ENCODE results near the gene PTPN22.
"Not testable (repeated sequence)": the region's sequence is repeated elsewhere in the genome, so short reads cannot be mapped to it uniquely, and the experiment has no call there.

The PTPN22 gene

DNA sequence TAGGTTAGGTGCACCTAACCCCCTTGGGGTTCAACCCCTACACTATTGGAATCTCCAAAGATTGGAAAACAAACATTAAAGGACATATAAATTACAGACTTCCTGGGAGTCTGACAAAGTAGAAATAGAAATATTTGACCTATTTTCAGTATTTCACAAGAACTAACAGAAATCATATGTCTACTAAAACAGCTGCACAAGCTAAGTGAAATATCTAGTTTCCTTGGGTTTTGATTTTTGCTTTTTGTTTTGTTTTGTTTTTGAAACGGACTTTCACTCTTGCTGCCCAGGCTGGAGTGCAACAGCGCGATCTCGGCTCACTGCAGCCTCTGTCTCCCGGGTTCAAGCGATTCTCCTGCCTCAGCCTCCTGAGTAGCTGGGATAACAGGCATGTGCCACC, 18.8 kb downstream of the PTPN22 start:
- not testable (repeated sequence) for DNase-seq (ENCODE audit: low read depth in 2 of 3, low spot score in 1 of 3)

DNA sequence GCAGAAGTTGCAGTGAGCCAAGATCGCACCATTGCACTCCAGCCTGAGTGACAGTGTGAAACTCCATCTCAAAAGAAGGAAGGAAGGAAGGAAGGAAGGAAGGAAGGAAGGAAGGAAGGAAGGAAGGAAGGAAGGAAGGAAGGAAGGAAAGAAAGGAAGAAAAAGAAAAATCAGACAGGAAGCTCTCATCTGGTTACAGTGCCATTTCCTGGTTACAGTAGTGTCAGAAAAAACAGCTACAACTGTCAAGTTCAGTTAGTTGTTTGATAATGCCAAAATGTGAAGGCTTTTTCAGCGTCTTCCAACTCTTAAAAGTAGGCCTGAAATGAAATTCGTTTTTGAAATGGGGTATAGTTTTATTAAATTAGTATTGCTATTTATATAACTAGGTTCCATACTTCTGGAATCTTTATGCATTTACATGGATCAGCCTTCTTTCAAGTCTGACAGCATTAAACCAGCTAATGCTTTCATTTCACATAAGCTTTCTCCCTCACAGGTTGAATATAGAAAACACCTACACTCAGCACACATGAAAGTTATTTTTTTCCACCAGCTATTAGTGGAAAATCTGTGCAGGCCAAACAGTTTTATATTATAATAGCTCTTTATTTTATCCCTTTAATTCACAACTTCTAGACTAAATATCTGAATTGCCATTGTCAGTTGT, 21.2 kb downstream of the PTPN22 start:
- DNase-seq (ENCODE audit: low read depth in 2 of 3, low spot score in 1 of 3) = no peak

DNA sequence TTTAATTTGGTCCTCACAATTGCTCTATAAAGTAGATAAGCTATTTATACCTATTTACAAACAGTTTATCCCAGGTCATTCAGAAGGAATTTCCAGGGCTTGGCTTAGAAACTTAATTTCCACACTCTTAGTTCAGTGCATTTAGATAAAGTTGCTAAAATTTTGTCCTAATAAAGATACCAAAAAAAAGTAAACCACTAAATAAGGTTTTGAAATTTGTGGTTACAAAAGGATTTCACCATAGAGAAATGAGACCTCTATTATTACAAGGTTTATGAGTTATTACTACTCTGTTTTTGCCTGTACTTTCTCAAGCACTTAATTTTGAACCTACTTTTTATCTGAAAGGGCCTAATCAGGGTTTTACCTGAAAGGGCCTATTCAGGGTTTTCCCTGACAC, 22.4 kb downstream of the PTPN22 start:
- DNase-seq (ENCODE audit: low read depth in 2 of 3, low spot score in 1 of 3) = no peak

DNA sequence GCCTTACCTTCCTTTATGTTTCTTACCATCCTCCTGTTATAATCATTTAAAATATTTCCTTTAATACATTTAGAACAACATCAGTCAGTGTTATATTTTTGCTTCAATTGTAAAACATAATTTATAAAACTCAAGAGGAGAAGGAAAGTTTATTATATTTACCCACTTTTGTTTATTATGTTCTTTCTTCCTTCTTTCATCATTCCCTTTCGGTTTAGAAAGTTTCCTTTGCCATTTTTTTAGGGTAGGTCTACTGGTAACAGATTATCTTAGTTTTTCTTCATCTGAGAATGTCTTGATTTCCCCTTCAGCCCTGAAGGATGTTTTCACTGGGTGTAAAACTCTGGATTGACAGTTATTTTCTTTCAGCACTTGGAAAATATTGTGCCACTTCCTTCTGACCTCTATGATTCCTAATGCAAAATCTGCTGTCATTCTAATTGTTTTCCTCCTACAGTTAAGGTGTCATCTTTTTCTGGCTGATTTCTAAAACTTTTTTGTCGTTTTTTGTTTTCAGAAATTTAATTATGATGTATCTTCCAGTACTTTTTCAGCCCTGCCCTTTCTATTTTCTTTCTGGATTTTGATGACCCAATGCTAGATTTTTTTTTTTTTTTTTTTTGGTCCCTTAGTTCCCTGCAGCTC, 25.0 kb downstream of the PTPN22 start:
- DNase-seq (ENCODE audit: low read depth in 2 of 3, low spot score in 1 of 3) = no peak

DNA sequence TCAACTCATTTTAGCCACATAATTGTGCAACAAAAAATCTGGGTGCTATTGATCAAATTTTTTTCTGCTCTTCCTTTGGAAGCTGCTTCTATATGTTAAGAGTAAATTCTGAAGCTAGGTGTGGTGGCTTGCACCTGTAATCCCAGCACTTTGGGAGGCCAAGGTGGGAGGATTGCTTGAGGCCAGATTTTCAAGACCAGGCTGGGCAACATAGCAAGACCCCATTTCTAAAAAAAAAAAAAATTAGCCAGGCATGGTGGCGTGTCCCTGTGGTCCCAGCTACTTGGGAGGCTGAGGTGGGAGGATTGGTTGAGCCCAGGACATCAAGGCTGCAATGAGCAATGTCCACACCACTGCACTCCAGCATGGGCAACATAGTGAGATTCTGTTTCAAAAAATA, 35.0 kb downstream of the PTPN22 start:
- no peak for DNase-seq (ENCODE audit: low read depth in 2 of 3, low spot score in 1 of 3)

DNA sequence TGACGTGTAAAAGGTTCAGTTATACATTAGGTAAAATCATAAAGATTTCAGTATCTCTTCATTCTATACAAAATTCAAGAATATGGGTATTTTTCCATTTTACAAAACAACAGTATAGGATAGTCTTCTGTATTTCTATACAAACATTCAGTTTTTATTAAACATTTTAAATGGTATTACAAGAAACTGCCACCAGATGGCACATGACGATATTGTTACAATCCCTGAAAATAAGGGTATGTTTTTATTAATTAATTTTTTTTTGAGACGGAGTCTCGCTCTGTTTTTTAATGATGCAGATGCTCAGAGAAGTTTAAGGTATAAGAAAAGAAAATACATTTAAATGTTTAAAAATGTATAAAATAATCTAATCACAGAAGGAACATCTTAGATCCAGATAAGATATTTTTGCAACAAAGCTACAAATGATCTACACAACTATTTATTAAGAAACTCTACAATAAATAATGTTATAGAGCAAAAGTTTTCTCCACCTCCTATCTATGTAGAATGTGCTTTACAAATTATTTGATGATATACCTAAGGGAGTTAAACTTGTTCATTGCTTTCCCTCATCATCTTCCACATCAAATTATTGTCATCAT, 35.7 kb downstream of the PTPN22 start:
- DNase-seq (ENCODE audit: low read depth in 2 of 3, low spot score in 1 of 3) = peak in 1 of 3 donors; percentile 47

DNA sequence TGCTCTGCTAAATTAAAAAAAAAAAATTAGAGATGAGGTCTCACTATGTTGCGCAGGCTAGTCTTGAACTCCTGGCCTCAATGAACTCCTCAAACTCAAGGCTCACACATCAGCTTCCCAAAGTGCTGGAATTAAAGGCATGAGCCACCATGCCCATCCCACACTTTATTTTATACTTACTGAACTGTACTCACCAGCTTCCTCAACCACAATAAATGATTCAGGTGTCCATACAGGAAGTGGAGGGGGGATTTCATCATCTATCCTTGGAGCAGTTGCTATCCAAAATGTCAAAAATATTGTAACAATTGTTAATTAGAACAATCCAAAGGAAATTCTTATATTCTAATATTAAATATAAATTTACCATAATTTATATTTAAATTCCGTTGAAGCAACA, 36.8 kb downstream of the PTPN22 start:
- DNase-seq (ENCODE audit: low read depth in 2 of 3, low spot score in 1 of 3) = no peak

DNA sequence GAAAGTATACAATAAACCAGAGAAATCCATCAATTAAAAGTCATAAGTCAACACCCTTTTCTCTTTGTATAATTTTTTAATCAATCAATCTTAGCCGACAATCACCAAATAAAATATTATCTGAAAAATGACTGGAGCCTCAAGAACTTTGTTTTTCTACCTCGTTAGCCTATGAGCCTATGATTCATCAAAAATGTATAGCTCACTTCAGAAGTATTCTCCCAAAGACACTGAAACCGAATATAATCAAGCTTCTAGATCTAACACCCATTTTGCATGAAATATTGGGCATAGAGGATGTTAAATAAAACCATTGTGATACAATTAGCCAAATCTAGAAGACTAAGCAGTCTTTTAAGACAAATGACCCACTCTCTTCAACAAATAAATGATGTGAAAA, 41.5 kb downstream of the PTPN22 start:
- DNase-seq (ENCODE audit: low read depth in 2 of 3, low spot score in 1 of 3) = no peak

DNA sequence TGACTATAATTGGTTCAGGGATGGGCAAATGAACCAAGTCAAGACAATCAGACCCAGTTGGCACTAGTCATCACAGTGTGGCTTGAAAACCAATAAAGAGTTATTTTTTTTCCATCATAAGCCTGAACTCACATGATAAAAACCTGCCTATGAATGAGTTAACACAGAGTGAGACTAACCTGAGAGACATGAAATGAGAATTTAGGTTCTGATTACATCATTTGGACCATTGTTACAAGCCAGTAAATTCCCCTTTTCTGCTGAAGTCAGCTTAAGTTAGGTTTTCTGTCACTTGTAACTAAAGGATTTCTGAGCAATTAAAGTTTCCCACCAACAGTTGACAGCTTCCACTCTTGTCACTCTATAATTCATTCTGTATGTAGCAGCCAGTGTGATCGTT, 49.6 kb downstream of the PTPN22 start:
- DNase-seq (ENCODE audit: low read depth in 2 of 3, low spot score in 1 of 3) = no peak

DNA sequence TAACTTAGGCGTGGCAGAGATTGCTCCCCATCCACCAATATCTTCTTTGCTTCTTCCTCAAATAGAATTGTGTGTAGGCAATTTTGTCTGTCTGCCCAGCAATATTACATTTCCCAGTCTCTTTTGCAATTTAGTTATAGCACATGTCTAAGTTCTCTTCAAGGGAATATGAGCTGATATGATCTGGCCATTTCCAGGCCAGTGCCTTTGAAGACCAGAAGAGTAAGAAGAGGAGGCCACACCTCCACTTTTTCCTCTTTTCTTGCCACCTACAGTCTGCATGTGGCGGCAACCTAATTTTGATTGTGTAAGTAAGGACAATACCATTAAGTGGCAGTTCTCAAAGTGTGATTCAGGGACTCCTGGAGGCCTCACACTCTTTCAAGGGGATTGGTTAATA, 52.9 kb downstream of the PTPN22 start:
- no peak for DNase-seq (ENCODE audit: low read depth in 2 of 3, low spot score in 1 of 3)

DNA sequence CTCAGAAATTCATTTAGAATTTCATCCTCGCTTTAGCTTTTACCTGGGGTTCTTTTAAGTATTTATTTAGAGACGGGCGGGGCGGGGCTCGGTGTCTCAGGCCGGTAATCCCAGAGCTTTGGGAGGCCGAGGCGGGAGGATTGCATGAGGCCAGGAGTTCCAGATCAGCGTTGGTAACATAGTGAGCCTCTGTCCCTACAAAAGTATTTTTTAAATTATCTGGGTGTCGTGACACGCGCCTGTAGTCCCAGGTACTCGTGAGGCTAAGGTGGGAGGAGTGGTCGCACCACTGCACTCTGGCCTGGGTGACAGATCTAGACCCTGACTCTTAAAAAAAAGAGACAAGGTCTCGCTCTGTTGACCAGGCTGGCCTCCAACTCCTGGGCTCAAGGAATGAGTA, 58.3 kb downstream of the PTPN22 start:
- DNase-seq (ENCODE audit: low read depth in 2 of 3, low spot score in 1 of 3) = no peak

DNA sequence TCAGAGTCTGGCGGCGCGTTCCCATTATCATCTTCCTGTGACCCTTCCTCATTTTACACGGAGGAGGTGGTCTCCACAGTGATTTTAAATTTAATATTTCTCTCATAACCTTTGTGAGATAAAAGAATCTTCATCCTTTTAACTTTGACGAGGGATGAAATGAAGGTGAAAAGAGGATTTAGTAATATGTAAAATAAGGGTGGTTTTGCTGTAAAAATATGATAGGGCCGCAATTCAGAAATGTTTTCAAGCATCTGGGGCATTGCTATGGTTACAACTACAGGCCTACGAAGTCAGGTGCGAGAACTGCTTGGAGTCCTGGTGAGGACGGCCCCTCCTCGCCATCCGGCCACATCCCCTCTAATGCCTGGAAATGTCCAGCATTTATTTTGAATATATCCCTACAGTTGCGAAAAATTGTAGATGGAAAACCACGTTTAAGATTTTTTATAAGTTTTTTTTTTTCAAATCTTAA, 58.8 kb downstream of the PTPN22 start:
- peak in 1 of 3 donors; percentile 9 for DNase-seq (ENCODE audit: low read depth in 2 of 3, low spot score in 1 of 3)

DNA sequence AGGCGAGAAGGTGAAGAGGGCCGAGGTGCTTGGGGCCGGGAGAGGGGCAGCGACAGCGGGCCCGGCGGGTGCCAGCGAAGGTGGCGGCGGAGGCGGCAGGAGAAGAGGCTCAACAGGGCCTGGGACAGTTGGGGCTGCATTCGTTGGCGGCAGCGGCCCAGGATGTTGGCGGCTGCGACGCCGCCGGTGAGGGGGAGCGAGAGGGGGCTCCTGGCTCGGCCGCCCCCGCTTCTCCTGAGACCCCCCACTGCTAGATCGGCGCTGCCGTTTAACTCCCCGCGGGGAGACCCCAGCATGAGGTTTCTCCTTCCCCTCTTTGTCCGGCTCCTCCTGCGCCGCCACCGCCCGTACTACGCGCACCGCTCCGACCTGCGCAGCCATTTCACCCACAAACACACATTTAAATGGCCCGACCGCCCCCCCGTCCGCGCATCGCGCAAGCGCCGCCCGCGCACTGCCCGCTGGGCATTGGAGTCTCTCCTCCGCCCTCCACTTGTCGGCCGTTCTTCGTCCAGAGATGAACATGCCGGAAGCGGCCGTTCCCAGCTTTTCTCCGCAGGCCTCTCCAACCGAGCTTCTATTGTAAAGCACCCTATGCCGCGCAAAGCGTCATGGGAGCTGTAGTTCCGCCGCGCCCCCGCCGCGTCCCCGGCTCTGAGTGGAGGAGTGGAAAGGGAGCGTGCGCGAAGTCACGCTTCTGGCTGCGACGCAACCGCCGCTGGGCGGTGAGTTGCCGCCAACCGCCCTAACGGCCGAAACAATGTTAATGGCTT, 59.4 kb downstream of the PTPN22 start, which contains the start of gene RSBN1:
TSS of gene RSBN1 (minus strand) at position 589 of the 773 bp plus-strand sequence. CDS start at position 525, 64 bp downstream.
- DNase-seq (ENCODE audit: low read depth in 2 of 3, low spot score in 1 of 3) = peak; percentile 94 to 98 (median 97)

DNA sequence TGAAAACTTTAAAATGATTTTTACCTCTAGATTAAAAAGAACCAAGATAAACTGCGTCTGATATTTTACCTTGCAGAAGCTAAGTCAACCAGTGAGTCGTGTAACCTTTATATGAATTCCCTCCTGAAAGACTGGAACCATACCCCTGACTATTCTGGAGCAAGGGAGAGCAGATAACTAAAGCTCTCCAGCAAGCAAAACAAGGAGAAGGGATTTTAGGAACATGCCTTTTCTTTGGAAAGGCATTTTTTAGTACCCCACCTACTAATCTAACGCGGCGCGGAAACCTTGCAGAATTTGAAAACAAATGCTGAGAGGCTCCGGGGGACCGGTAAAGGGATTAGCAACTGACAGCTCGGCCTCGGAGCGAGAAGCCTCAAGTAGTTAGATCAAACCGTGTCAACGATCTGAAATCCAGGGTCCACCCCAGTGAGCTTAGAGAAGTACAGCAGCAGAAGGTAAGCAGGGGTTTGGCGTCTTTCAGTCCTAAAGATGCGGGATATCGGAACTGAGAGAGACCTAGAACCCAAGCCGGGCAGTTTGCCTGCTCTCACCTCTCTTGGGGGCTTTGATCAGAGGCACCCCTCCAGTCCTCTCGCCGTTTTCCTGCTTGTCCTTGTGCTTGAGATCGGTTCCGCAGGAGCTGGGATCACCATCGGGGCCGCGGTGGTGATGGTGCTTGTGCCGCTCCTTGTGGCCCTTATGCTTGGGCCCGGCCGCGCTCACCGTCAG, 60.2 kb downstream of the PTPN22 start:
- peak; percentile 7 to 20 (median 10) for DNase-seq (ENCODE audit: low read depth in 2 of 3, low spot score in 1 of 3)

DNA sequence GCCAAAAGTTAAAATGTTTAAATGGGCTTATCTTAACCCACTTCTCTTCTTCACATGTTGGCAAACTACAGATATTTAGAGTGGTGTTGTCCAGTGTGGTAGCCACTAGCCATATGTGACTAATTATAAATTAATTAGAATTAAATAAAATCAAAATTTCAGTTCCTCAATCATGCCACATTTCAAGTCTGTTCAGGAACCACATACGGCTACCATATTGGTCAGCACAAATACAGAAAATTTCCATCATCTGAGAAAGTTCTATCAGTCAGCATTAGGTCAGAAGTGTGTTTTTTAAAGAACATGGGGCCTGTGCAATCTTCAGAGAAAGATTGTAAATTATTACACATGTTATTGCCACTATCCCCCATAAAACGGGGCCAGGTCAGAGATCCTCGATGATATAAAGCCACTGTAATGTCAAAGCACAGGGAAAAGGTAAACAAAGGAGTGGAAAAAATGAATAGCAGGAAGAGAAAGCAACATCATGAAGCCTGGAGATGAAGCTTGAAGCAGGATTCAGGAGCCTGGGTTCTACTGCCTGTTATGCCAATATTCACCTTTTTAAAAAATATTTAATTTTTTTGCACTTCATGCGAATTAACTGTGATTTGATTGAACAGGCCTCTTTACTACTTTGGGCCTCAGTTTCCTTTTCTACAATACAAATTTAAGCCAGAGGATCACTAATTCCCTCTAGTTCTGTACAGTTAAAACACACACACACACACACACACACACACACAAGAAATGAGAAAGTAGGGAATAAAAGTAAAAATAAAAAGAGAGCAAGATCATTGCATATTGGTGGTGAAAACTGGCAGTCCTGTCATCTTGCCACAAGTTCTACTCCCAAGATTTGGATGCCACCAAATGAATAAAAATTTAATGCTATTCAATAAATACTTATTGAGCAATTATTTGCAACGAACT, 61.6 kb downstream of the PTPN22 start:
- DNase-seq (ENCODE audit: low read depth in 2 of 3, low spot score in 1 of 3) = no peak

DNA sequence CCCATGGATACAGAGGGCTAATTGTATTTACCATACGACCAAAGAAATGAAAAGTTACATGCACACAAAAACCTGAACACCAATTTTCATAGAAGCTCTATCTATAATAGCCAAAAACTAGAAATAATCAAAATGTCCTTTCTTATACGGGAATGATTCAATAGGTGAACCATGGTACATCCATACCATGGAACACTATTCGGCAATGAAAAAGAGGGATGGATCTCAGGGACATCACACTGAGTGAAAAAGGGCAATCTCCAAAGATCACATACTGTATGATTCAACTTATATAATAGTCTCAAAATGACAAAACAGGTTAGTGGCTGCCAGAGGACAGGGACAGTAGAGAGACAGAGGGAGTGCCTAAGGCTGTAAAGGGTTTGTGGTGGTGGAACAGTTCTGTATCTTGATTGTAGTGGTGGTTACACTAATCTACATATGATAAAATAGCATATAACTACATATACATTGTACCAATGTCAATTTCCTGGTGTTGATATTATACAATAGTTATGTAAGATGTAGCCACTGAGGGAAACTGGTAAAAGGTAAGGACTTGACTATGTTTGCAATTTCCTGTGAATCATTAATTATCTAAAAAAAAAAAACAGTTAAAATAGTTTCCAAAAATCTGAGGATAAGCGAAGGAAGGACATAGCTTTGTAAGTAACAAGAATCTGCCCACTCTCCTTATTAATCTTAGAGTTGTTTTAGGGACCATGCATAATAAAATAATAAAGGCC, 62.9 kb downstream of the PTPN22 start:
- no peak for DNase-seq (ENCODE audit: low read depth in 2 of 3, low spot score in 1 of 3)

DNA sequence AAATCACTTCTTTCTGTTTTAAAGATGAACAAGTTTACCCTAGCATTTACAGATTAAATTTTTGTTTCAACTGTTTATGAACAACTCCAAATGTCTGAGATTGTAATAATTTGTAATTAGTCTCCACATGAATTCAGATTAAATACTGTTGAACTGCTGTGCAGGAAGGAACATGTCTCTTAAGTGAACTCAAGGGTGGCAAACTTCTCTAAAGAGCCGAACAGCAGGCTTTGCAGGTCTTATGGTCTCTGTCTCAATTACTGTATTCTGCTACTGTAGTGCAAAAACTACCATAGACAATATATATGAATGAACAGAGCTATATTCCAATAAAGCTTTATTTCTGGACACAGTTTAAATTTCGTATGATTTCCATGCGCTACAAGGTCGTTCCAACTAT, 65.9 kb downstream of the PTPN22 start:
- no peak for DNase-seq (ENCODE audit: low read depth in 2 of 3, low spot score in 1 of 3)

DNA sequence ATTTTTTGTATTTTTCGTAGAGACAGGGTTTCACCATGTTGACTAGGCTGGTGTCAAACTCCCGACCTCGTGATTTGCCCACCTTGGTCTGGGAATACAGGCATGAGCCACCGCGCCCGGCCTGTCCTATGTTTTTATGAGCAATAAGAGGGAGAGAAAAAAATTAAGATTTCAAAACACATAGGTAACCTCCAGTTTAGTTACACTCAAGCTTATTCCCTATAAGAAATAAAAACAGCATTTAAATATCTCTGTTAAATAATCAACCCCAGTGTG, 66.3 kb downstream of the PTPN22 start:
- no peak for DNase-seq (ENCODE audit: low read depth in 2 of 3, low spot score in 1 of 3)

Measured in stimulated activated CD4-positive, alpha-beta T cell treated with anti-CD3 and anti-CD28 coated beads, Interleukin-12 subunit alpha, Interleukin-12 subunit beta, amount 100 ng/mL, for 48 hours (primary cell).